ENCODE measurements around the gene RTL10.

The RTL10 gene

GRCh38 chr22:19831016-19831415 is 23.7 kb downstream of the RTL10 start:
- no peak overlapping the region for H3K4me3 ChIP-seq (ENCODE audit: low read depth, low read length)
- DNase-seq (ENCODE audit: low read depth): no peak
- TF ChIP-seq MAX (IDR thresholded peaks at IDR 0.05; ENCODE audit: low read depth, low read length) (no peak), POLR2A (IDR thresholded peaks at IDR 0.05; ENCODE audit: extremely low read depth, insufficient read length) (no peak), MYC (IDR thresholded peaks at IDR 0.05; ENCODE audit: low read depth, low read length) (no peak), CTCF (IDR thresholded peaks at IDR 0.05; ENCODE audit: low read depth, low read length) (no peak)

GRCh38 chr22:19828035-19828401 is 26.7 kb downstream of the RTL10 start:
- no peak for TF ChIP-seq MYC (IDR thresholded peaks at IDR 0.05; ENCODE audit: low read depth, low read length)
- TF ChIP-seq POLR2A (IDR thresholded peaks at IDR 0.05; ENCODE audit: extremely low read depth, insufficient read length): no peak
- TF ChIP-seq CTCF (IDR thresholded peaks at IDR 0.05; ENCODE audit: low read depth, low read length): no peak
- H3K4me3 ChIP-seq (ENCODE audit: low read depth, low read length): no peak overlapping the region
- DNase-seq (ENCODE audit: low read depth): no peak

- TF ChIP-seq CTCF (IDR thresholded peaks at IDR 0.05; ENCODE audit: low read depth, low read length) (no peak), MAX (IDR thresholded peaks at IDR 0.05; ENCODE audit: low read depth, low read length) (no peak), MYC (IDR thresholded peaks at IDR 0.05; ENCODE audit: low read depth, low read length) (no peak), POLR2A (IDR thresholded peaks at IDR 0.05; ENCODE audit: extremely low read depth, insufficient read length) (no peak)
- no peak overlapping the region for H3K4me3 ChIP-seq (ENCODE audit: low read depth, low read length)
- no peak for DNase-seq (ENCODE audit: low read depth)
Measured at GRCh38 chr22:19827341-19828034, 27.2 kb downstream of the RTL10 start.

GRCh38 chr22:19826619-19826950 is 28.1 kb downstream of the RTL10 start:
- TF ChIP-seq MAX (IDR thresholded peaks at IDR 0.05; ENCODE audit: low read depth, low read length) (no peak), MYC (IDR thresholded peaks at IDR 0.05; ENCODE audit: low read depth, low read length) (no peak), CTCF (IDR thresholded peaks at IDR 0.05; ENCODE audit: low read depth, low read length) (no peak), POLR2A (IDR thresholded peaks at IDR 0.05; ENCODE audit: extremely low read depth, insufficient read length) (no peak)
- H3K4me3 ChIP-seq (ENCODE audit: low read depth, low read length): no peak overlapping the region
- no peak for DNase-seq (ENCODE audit: low read depth)

- no peak for DNase-seq (ENCODE audit: low read depth)
- no peak overlapping the region for H3K4me3 ChIP-seq (ENCODE audit: low read depth, low read length)
- no peak for TF ChIP-seq CTCF (IDR thresholded peaks at IDR 0.05; ENCODE audit: low read depth, low read length)
- no peak for TF ChIP-seq MYC (IDR thresholded peaks at IDR 0.05; ENCODE audit: low read depth, low read length)
- no peak for TF ChIP-seq MAX (IDR thresholded peaks at IDR 0.05; ENCODE audit: low read depth, low read length)
- TF ChIP-seq POLR2A (IDR thresholded peaks at IDR 0.05; ENCODE audit: extremely low read depth, insufficient read length): no peak
Measured at GRCh38 chr22:19825904-19826618, 28.6 kb downstream of the RTL10 start.

All from NB4 (cell line).